Kidney epithelial cell (primary cell): ENCODE measurements around the gene PTPRJ. TPM values are rescaled to one million over a fixed set of nuclear protein-coding genes. Genes with fewer than 3 reads are reported as not detected.

ENCODE experiments used
- DNase-seq: peaks from one replicate; pipeline ENCODE4 v3.0.0-alpha.2; 2010; ENCODE audit warnings: low read depth
- H3K27me3 ChIP-seq: 2 replicates; pipeline ENCODE4 v1.6.0; 2011; ENCODE audit warnings: low read length; ENCODE audit not compliant: control insufficient read depth, insufficient read depth
- H3K36me3 ChIP-seq: 2 replicates; pipeline ENCODE4 v1.5.1; 2011; ENCODE audit warnings: low read length; ENCODE audit not compliant: control insufficient read depth, insufficient read depth
- H3K4me3 ChIP-seq: 2 replicates; pipeline ENCODE4 v1.5.1; 2011; ENCODE audit warnings: low read depth, mild to moderate bottlenecking, control low read depth, low read length
- CTCF ChIP-seq: IDR thresholded peaks from 2 replicates; pipeline ENCODE4 v1.5.1; 2011; ENCODE audit warnings: mild to moderate bottlenecking, moderate library complexity, low read length, control low read depth, inconsistent platforms; ENCODE audit not compliant: insufficient read depth, poor library complexity, severe bottlenecking
- total RNA-seq: library from RNA; depleted of rRNA; stranded (reverse); fragments of >200 nt; gene quantifications from 2 replicates; pipeline ENCODE4 v1.2.3, GENCODE V29; 2015

PTPRJ gene
- total RNA-seq, 1 donor from 2014 or later, result 42.3 TPM

- TF ChIP-seq CTCF, result no peak
- Histone ChIP-seq H3K4me3 (no peak overlapping the region), H3K27me3 (no peaks in the 10 kb centered on the region), H3K36me3 (no peaks in the 10 kb centered on the region)
- DNase-seq, result no peak
These were observed 113.0 kb downstream of the PTPRJ start for GRCh38 chr11:48093323-48093722.

- TF ChIP-seq CTCF, result no peak
- no peak for DNase-seq
- Histone ChIP-seq H3K27me3 (no peaks in the 10 kb centered on the region), H3K4me3 (no peak overlapping the region), H3K36me3 (no peaks in the 10 kb centered on the region)
These were observed 113.7 kb downstream of the PTPRJ start for GRCh38 chr11:48093795-48094642.

GRCh38 chr11:48094643-48095339, 114.4 kb downstream of the PTPRJ start:
- Histone ChIP-seq H3K27me3 (no peaks in the 10 kb centered on the region), H3K36me3 (no peaks in the 10 kb centered on the region), H3K4me3 (no peak overlapping the region)
- DNase-seq, result no peak
- no peak for TF ChIP-seq CTCF

GRCh38 chr11:48095779-48096470, 115.6 kb downstream of the PTPRJ start:
- no peaks in the 10 kb centered on the region for H3K36me3 ChIP-seq
- TF ChIP-seq CTCF, result no peak
- H3K27me3 ChIP-seq, result no peaks in the 10 kb centered on the region
- no peak overlapping the region for H3K4me3 ChIP-seq
- no peak for DNase-seq

GRCh38 chr11:48096588-48097525, 116.5 kb downstream of the PTPRJ start:
- Histone ChIP-seq H3K27me3 (no peaks in the 10 kb centered on the region), H3K4me3 (no peak overlapping the region), H3K36me3 (no peaks in the 10 kb centered on the region)
- no peak for DNase-seq
- no peak for TF ChIP-seq CTCF
